Liver (tissue), 9 donors: Measurements from ENCODE around the gene MAPK1IP1L. TPM values are rescaled to one million over a fixed set of nuclear protein-coding genes. Genes with fewer than 3 reads are reported as not detected.

Experiments
- DNase-seq: peaks from one replicate; pipeline ENCODE4 v3.0.0-alpha.2; 2017; ENCODE audit warnings: low spot score
- H3K27ac ChIP-seq, 2 donors: one replicate each; pipeline ENCODE4 v1.7.0; 2013; ENCODE audit warnings: inconsistent platforms in 2 of 2, low read length in 2 of 2, control low read depth in 1 of 2, low read depth in 1 of 2, mild to moderate bottlenecking in 1 of 2
- H3K27me3 ChIP-seq, 4 donors: one replicate each; pipeline versions ENCODE4 v1.6.1 to v1.7.0; 2013; ENCODE audit warnings: low read length in 3 of 4, inconsistent platforms in 1 of 4, mild to moderate bottlenecking in 1 of 4, moderate library complexity in 1 of 4; ENCODE audit not compliant: control insufficient read depth in 4 of 4, insufficient read depth in 4 of 4
- H3K36me3 ChIP-seq, 4 donors: one replicate each; pipeline versions ENCODE4 v1.6.1 to v1.7.0; 2013; ENCODE audit warnings: low read length in 3 of 4, mild to moderate bottlenecking in 3 of 4, low read depth in 1 of 4, moderate library complexity in 1 of 4; ENCODE audit not compliant: control insufficient read depth in 4 of 4, insufficient read depth in 3 of 4
- H3K4me1 ChIP-seq, 4 donors: one replicate each; pipeline versions ENCODE4 v1.6.1 to v1.7.0; 2013; ENCODE audit warnings: low read length in 3 of 4, mild to moderate bottlenecking in 3 of 4, moderate library complexity in 1 of 4; ENCODE audit not compliant: control insufficient read depth in 4 of 4, insufficient read depth in 4 of 4
- H3K4me3 ChIP-seq, 3 donors: one replicate each; pipeline versions ENCODE4 v1.6.1 to v1.7.0; 2013; ENCODE audit warnings: low read length in 3 of 3, control low read depth in 1 of 3, low read depth in 1 of 3, mild to moderate bottlenecking in 1 of 3
- H3K9ac ChIP-seq, 2 donors: one replicate each; pipeline ENCODE4 v1.7.0; 2013; ENCODE audit warnings: low read length in 2 of 2, mild to moderate bottlenecking in 2 of 2, moderate library complexity in 2 of 2, control low read depth in 1 of 2, low read depth in 1 of 2
- H3K9me3 ChIP-seq, 4 donors: one replicate each; pipeline versions ENCODE4 v1.6.1 to v1.7.0; 2013; ENCODE audit warnings: low read length in 3 of 4; ENCODE audit not compliant: control insufficient read depth in 4 of 4
- CTCF ChIP-seq: fragments of 150-350 bp; IDR thresholded peaks from 2 replicates; pipeline ENCODE4 v1.5.1; 2017; ENCODE audit warnings: improper control_type of control experiment, low read depth, low read length; ENCODE audit not compliant: missing input control
- EGR1 ChIP-seq, 2 donors: IDR thresholded peaks; 2 replicates each; pipeline ENCODE4 v1.6.1; 2016 to 2018; ENCODE audit warnings: antibody characterized with exemption in 2 of 2, low read depth in 2 of 2
- FOXA1 ChIP-seq: IDR thresholded peaks from 2 replicates; pipeline ENCODE4 v1.6.1; 2016; ENCODE audit warnings: antibody characterized with exemption
- FOXA2 ChIP-seq: IDR thresholded peaks from 2 replicates; pipeline ENCODE4 v1.6.1; 2016; ENCODE audit warnings: antibody characterized with exemption
- GABPA ChIP-seq, 2 donors: IDR thresholded peaks in 1 of 2; conservative IDR thresholded peaks in 1 of 2; 2 replicates each; pipeline ENCODE4 v1.6.1; 2016; ENCODE audit warnings: antibody characterized with exemption in 2 of 2, mild to moderate bottlenecking in 1 of 2, moderate library complexity in 1 of 2
- HNF4A ChIP-seq, 2 donors: conservative IDR thresholded peaks; 2 replicates each; pipeline ENCODE4 v1.6.1; 2016; ENCODE audit warnings: antibody characterized with exemption in 2 of 2, mild to moderate bottlenecking in 2 of 2
- HNF4G ChIP-seq: IDR thresholded peaks from 2 replicates; pipeline ENCODE4 v1.6.1; 2016; ENCODE audit warnings: antibody characterized with exemption
- JUND ChIP-seq, 2 donors: IDR thresholded peaks; 2 replicates each; pipeline ENCODE4 v1.6.1; 2016; ENCODE audit warnings: antibody characterized with exemption in 2 of 2
- NR2F2 ChIP-seq: IDR thresholded peaks from 2 replicates; pipeline ENCODE4 v1.6.1; 2016; ENCODE audit warnings: antibody characterized with exemption
- RAD21 ChIP-seq, 2 donors: IDR thresholded peaks; 2 replicates each; pipeline ENCODE4 v1.6.1; 2016; ENCODE audit warnings: antibody characterized with exemption in 2 of 2, mild to moderate bottlenecking in 2 of 2
- REST ChIP-seq: IDR thresholded peaks from 2 replicates; pipeline ENCODE4 v1.6.1; 2016; ENCODE audit warnings: antibody characterized with exemption, mild to moderate bottlenecking
- RXRA ChIP-seq, 2 donors: IDR thresholded peaks; 2 replicates each; pipeline ENCODE4 v1.6.1; 2017 to 2018; ENCODE audit warnings: antibody characterized with exemption in 2 of 2, mild to moderate bottlenecking in 1 of 2
- SP1 ChIP-seq: IDR thresholded peaks from 2 replicates; pipeline ENCODE4 v1.6.1; 2018; ENCODE audit warnings: antibody characterized with exemption, mild to moderate bottlenecking
- TAF1 ChIP-seq: conservative IDR thresholded peaks from 2 replicates; pipeline ENCODE4 v1.6.1; 2016; ENCODE audit warnings: antibody characterized with exemption, mild to moderate bottlenecking
- YY1 ChIP-seq: IDR thresholded peaks from 2 replicates; pipeline ENCODE4 v1.6.1; 2016; ENCODE audit warnings: antibody characterized with exemption, mild to moderate bottlenecking
- ZBTB33 ChIP-seq: IDR thresholded peaks from 2 replicates; pipeline ENCODE4 v1.6.1; 2016; ENCODE audit warnings: antibody characterized with exemption
- WGBS: extraction: QIAGEN DNeasy Blood & Tissue Kit; methylation state at CpG from one replicate; pipeline ENCODE4 v1.1.7; 2013; 5-methylcytosine and 5-hydroxymethylcytosine counted together
- polyA plus RNA-seq, 2 donors: library from polyadenylated mRNA; stranded (reverse) in 1 of 2; unstranded in 1 of 2; fragments of 200-250 nt in 1 of 2; fragments of >200 nt in 1 of 2; fragmentation: Nextera tagmentation in 1 of 2; extraction: Ambion mirVana in 1 of 2; gene quantifications; one replicate each; pipeline versions ENCODE4 v1.2.1 to v1.2.3, GENCODE V29; 2013 to 2015
- total RNA-seq, 2 donors: library from RNA; depleted of rRNA; stranded (reverse); fragments of >200 nt; gene quantifications; one replicate each; pipeline ENCODE4 v1.2.3, GENCODE V29; 2014
- TF ChIP-seq, protein P1 (sequence below): IDR thresholded peaks from 2 replicates; pipeline ENCODE4 v1.6.1; 2016; ENCODE audit warnings: antibody characterized with exemption
- TF ChIP-seq, protein P2 (sequence below): IDR thresholded peaks from 2 replicates; pipeline ENCODE4 v1.6.1; 2016; ENCODE audit warnings: antibody characterized with exemption
- donor health status: healthy.
- donor health status: healthy.
- donor health status: healthy.
- donor health status: healthy.
- donor health status: healthy.

The MAPK1IP1L gene
- total and polyA plus RNA-seq, 4 donors = 11.8 to 25.2 (median 17.7) TPM

DNA sequence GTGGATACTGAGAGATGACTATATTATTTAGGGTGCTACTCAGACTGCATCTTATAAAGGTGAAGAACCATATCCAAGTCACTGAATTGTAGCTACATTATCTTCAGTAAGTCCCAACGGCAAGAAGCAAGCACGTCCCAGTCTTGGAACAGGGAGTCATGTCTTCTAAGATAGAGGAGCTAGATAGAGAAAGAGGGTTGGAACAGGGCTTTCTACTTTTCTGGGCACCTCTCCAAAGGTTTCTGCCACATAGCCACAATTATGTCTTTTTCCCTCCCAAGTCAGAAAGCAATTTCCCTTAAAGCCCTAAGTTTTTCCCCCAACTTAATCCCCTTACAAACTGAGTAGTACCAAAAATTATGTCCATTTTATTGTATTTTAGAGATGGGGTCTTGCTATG, 22.4 kb downstream of the MAPK1IP1L start:
- Histone ChIP-seq H3K9me3 (no peaks in the 10 kb centered on the region), H3K27me3 (no peaks in the 10 kb centered on the region), H3K4me3 (no peak overlapping the region), H3K9ac (no peak overlapping the region), H3K36me3 (no peaks in the 10 kb centered on the region), H3K27ac (no peak overlapping the region), H3K4me1 (no peaks in the 10 kb centered on the region)
- no peak for DNase-seq
- TF ChIP-seq YY1 (no peak), EGR1 (IDR thresholded peaks at IDR 0.05; ENCODE audit: low read depth in 2 of 2) (no peak), RAD21 (IDR thresholded peaks at IDR 0.05) (no peak), CTCF (no peak), REST (no peak), SP1 (no peak), NR2F2 (no peak), FOXA1 (no peak), GABPA (IDR thresholded peaks at IDR 0.05 in 1 of 2, conservative IDR thresholded peaks at IDR 0.05 in 1 of 2) (no peak), RXRA (IDR thresholded peaks at IDR 0.05) (no peak), ZBTB33 (no peak), TAF1 (no peak), FOXA2 (no peak), JUND (IDR thresholded peaks at IDR 0.05) (no peak), HNF4A (conservative IDR thresholded peaks at IDR 0.05) (no peak), HNF4G (no peak)
- TF ChIP-seq, protein P1, sequence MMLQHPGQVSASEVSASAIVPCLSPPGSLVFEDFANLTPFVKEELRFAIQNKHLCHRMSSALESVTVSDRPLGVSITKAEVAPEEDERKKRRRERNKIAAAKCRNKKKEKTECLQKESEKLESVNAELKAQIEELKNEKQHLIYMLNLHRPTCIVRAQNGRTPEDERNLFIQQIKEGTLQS = no peak
- TF ChIP-seq, protein P2, sequence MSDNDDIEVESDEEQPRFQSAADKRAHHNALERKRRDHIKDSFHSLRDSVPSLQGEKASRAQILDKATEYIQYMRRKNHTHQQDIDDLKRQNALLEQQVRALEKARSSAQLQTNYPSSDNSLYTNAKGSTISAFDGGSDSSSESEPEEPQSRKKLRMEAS = no peak
- WGBS = 77% methylated on average over 2 of the region's 2 CpGs
